ENCODE results near the gene HS6ST3. TPM values are rescaled to one million over a fixed set of nuclear protein-coding genes. Genes with fewer than 3 reads are reported as not detected.
"Not testable (repeated sequence)": the region's sequence is repeated elsewhere in the genome, so short reads cannot be mapped to it uniquely, and the experiment has no call there.

Gene HS6ST3
- total RNA-seq, 1 experiment from 2014 or later, result 1.2 TPM

DNA sequence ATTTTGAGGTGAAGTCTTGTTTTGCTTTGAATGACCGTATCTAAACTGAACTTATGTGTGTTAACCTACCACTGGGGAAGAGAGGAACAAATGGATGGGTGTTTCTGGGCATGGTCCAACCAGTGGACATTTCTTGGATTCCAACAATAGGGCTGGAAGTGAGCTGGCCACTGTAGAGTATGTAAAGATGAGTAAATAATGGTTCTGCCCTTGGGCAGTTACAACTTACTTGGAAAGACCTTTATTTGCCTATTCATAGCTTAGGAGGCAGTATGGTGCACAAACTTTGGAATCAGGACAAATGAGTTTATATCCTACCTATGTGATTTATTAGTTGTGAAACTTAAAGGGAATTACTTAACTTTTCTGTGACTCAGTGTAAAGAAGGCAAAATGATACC, 429.5 kb downstream of the HS6ST3 start:
- TF ChIP-seq HMGA2 (CRISPR knock-in tag; IDR thresholded peaks at IDR 0.05) (no peak), EMX1 (CRISPR knock-in tag; IDR thresholded peaks at IDR 0.05) (no peak), JAZF1 (CRISPR knock-in tag; IDR thresholded peaks at IDR 0.05) (no peak), GTF2I (CRISPR knock-in tag; conservative IDR thresholded peaks at IDR 0.05) (no peak), ZNF219 (CRISPR knock-in tag; IDR thresholded peaks at IDR 0.05; ENCODE audit: borderline replicate concordance) (no peak), ZNF423 (CRISPR knock-in tag; IDR thresholded peaks at IDR 0.05) (no peak), NFYB (CRISPR knock-in tag; conservative IDR thresholded peaks at IDR 0.05; ENCODE audit: low read depth) (no peak), GABPB1 (CRISPR knock-in tag; IDR thresholded peaks at IDR 0.05) (no peak), TP53 (CRISPR knock-in tag; IDR thresholded peaks at IDR 0.05) (no peak), ATF1 (CRISPR knock-in tag; IDR thresholded peaks at IDR 0.05) (no peak), TEAD1 (CRISPR knock-in tag; IDR thresholded peaks at IDR 0.05) (no peak), NR1H2 (CRISPR knock-in tag; IDR thresholded peaks at IDR 0.05) (no peak)
- TF ChIP-seq, protein P1, sequence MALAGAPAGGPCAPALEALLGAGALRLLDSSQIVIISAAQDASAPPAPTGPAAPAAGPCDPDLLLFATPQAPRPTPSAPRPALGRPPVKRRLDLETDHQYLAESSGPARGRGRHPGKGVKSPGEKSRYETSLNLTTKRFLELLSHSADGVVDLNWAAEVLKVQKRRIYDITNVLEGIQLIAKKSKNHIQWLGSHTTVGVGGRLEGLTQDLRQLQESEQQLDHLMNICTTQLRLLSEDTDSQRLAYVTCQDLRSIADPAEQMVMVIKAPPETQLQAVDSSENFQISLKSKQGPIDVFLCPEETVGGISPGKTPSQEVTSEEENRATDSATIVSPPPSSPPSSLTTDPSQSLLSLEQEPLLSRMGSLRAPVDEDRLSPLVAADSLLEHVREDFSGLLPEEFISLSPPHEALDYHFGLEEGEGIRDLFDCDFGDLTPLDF (CRISPR knock-in tag; IDR thresholded peaks at IDR 0.05), result no peak
- TF ChIP-seq, protein P2, sequence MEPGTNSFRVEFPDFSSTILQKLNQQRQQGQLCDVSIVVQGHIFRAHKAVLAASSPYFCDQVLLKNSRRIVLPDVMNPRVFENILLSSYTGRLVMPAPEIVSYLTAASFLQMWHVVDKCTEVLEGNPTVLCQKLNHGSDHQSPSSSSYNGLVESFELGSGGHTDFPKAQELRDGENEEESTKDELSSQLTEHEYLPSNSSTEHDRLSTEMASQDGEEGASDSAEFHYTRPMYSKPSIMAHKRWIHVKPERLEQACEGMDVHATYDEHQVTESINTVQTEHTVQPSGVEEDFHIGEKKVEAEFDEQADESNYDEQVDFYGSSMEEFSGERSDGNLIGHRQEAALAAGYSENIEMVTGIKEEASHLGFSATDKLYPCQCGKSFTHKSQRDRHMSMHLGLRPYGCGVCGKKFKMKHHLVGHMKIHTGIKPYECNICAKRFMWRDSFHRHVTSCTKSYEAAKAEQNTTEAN (CRISPR knock-in tag; IDR thresholded peaks at IDR 0.05), result no peak
- TF ChIP-seq, protein P3, sequence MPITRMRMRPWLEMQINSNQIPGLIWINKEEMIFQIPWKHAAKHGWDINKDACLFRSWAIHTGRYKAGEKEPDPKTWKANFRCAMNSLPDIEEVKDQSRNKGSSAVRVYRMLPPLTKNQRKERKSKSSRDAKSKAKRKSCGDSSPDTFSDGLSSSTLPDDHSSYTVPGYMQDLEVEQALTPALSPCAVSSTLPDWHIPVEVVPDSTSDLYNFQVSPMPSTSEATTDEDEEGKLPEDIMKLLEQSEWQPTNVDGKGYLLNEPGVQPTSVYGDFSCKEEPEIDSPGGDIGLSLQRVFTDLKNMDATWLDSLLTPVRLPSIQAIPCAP (CRISPR knock-in tag; IDR thresholded peaks at IDR 0.05), result no peak
- TF ChIP-seq, protein P4, sequence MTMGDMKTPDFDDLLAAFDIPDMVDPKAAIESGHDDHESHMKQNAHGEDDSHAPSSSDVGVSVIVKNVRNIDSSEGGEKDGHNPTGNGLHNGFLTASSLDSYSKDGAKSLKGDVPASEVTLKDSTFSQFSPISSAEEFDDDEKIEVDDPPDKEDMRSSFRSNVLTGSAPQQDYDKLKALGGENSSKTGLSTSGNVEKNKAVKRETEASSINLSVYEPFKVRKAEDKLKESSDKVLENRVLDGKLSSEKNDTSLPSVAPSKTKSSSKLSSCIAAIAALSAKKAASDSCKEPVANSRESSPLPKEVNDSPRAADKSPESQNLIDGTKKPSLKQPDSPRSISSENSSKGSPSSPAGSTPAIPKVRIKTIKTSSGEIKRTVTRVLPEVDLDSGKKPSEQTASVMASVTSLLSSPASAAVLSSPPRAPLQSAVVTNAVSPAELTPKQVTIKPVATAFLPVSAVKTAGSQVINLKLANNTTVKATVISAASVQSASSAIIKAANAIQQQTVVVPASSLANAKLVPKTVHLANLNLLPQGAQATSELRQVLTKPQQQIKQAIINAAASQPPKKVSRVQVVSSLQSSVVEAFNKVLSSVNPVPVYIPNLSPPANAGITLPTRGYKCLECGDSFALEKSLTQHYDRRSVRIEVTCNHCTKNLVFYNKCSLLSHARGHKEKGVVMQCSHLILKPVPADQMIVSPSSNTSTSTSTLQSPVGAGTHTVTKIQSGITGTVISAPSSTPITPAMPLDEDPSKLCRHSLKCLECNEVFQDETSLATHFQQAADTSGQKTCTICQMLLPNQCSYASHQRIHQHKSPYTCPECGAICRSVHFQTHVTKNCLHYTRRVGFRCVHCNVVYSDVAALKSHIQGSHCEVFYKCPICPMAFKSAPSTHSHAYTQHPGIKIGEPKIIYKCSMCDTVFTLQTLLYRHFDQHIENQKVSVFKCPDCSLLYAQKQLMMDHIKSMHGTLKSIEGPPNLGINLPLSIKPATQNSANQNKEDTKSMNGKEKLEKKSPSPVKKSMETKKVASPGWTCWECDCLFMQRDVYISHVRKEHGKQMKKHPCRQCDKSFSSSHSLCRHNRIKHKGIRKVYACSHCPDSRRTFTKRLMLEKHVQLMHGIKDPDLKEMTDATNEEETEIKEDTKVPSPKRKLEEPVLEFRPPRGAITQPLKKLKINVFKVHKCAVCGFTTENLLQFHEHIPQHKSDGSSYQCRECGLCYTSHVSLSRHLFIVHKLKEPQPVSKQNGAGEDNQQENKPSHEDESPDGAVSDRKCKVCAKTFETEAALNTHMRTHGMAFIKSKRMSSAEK (CRISPR knock-in tag; IDR thresholded peaks at IDR 0.05; ENCODE audit: borderline replicate concordance), result no peak
- TF ChIP-seq, protein P5, sequence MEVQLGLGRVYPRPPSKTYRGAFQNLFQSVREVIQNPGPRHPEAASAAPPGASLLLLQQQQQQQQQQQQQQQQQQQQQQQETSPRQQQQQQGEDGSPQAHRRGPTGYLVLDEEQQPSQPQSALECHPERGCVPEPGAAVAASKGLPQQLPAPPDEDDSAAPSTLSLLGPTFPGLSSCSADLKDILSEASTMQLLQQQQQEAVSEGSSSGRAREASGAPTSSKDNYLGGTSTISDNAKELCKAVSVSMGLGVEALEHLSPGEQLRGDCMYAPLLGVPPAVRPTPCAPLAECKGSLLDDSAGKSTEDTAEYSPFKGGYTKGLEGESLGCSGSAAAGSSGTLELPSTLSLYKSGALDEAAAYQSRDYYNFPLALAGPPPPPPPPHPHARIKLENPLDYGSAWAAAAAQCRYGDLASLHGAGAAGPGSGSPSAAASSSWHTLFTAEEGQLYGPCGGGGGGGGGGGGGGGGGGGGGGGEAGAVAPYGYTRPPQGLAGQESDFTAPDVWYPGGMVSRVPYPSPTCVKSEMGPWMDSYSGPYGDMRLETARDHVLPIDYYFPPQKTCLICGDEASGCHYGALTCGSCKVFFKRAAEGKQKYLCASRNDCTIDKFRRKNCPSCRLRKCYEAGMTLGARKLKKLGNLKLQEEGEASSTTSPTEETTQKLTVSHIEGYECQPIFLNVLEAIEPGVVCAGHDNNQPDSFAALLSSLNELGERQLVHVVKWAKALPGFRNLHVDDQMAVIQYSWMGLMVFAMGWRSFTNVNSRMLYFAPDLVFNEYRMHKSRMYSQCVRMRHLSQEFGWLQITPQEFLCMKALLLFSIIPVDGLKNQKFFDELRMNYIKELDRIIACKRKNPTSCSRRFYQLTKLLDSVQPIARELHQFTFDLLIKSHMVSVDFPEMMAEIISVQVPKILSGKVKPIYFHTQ (CRISPR knock-in tag; IDR thresholded peaks at IDR 0.05), result no peak
- ChIA-PET CTCF (no interaction called here), POLR2A (no interaction called here)
- Mint-ChIP-seq H3K27ac (no peak overlapping the region), H3K36me3 (no peaks in the 10 kb centered on the region), H3K4me3 (no peak overlapping the region), H3K9me3 (peaks cover 4% of the 10 kb centered on the region; the same call in 1 of the 2 replicates), H3K4me1 (peaks cover 3% of the 10 kb centered on the region), H3K27me3 (ENCODE audit: low read depth) (no peaks in the 10 kb centered on the region)
- DNase-seq (ENCODE audit: low spot score) (no peak), ATAC-seq (no peak)

DNA sequence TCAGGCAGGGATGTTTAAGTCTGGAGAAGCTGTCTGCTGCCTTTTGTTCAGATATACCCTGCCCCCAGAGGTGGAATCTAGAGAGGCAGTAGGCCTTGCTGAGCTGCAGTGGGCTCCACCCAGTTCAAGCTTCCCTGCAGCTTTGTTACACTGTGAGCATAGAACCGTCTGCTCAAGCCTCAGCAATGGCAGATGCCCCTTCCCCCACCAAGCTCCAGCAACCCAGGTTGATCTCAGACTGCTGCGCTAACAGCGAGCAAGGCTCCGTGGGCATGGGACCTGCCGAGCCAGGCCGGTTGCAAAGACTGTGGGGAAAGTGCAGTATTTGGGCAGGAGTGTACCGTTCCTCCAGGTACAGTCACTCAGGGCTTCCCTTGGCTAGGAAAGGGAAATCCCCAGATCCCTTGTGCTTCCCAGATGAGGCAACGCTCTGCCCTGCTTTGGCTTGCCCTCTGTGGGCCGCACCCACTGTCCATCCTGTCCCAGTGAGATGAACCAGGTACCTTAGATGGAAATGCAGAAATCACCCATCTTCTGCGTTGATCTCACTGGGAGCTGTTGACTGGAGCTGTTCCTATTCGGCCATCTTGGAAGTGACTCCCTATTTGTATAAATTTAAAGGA, 434.6 kb downstream of the HS6ST3 start:
- H3K4me3 Mint-ChIP-seq; H3K27ac Mint-ChIP-seq; H3K9me3 Mint-ChIP-seq; H3K27me3 Mint-ChIP-seq (ENCODE audit: low read depth); H3K4me1 Mint-ChIP-seq; H3K36me3 Mint-ChIP-seq; POLR2A ChIA-PET: not testable (repeated sequence)
- ATAC-seq (peak; percentile 82), DNase-seq (ENCODE audit: low spot score) (peak; percentile 15)
- CTCF ChIA-PET, result interaction anchor here (1.8 kb wide), 1 partner anchor 504 kb away, joined by 3 read pairs; no protein-coding TSS in a partner anchor

Data from WTC11 (cell line).